T47D (cell line): Measurements from ENCODE around the gene TNIP3.

ENCODE experiments used
- DNase-seq, 2 experiments: peaks; one replicate each; pipeline versions ENCODE4 v3.0.0 to v3.0.0-alpha.2; 2011 to 2012; ENCODE audit warnings: low read depth in 1 of 2, low spot score in 1 of 2
- JUND ChIP-seq: IDR thresholded peaks from 2 replicates; pipeline ENCODE4 v1.6.1; 2012; ENCODE audit warnings: low read depth
- in situ Hi-C: cut with HindIII; loops from 2 replicates; pipeline ENCODE4 v1.10.0; 2016; ENCODE audit warnings: low sequenced_read_pairs, low pct_unique_long_range_greater_than_20kb

The TNIP3 gene

DNA sequence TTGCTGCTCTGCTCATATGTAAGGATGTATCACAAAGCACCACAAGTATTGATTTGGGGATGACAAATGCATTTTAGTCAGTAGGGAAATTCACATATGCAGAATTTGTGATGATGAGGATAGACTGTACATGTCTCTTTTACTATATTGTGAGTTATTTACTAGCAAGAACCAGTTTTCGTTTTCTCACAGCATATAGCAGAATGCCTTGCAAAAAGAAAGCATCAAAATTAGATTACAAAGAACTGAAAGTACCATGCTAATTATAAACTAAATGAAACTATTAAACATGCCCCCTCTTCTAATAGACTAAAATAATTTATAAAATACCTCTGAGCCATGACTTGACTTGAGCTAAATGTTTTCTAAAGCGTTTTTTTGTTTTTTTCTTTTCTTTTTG is 20.1 kb downstream of the TNIP3 start:
- in situ Hi-C loops: no loop called here
- no peak for DNase-seq
- TF ChIP-seq JUND: no peak

DNA sequence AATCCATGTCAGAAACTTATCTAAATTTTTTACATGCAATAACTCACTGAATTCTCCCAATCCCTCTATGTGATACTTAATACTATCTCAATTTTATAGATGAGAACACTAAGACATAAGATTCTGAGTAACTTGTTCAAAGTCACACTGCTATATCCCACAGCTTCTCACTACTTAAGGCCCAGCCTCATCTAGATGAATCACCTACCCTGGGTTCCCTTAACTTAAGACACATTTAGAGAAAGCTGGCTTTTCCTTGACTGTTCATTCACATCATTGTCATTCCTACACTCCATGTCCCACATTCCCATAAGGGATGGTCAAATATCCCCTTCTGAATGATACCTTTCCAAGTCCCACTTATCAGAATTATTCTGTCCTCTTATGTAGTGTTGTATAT is 21.0 kb downstream of the TNIP3 start:
- no peak for TF ChIP-seq JUND
- DNase-seq: no peak
- in situ Hi-C loops: no loop called here

DNA sequence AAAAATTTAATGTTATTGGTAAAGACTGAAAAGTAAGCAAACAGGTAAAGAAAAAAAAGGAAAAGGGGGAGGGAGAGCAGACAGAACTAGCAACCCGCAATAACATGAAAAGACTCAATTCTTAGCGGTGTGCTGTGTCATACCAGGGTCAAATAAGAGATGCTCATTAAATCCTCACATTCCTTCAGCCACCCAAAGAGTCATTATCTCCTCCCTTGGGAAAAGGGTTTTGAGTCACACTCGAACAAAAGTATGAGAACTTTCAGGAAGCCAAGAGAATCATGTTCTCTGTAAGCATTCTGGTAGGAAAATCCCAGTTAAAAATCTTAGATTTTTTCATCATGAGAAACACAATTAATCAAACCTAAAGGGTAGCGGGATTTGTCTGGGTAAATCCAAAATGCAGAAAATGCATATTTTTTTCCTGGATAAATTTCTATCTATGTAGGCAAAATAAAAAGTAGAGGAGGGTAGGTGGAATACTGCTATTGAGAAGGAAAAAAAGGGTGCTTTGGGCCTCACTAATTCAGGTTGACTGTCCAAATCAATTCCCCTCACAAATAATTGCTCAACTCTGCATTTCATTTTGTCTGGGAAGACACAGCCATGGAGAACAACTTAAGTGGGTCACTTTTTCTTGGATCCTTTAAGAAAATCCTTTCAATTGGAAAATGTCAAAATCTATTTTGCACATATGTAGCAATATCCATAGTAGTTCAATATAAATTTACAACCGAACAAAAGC is 23.2 kb downstream of the TNIP3 start:
- in situ Hi-C loops: no loop called here
- no peak for DNase-seq
- no peak for TF ChIP-seq JUND

DNA sequence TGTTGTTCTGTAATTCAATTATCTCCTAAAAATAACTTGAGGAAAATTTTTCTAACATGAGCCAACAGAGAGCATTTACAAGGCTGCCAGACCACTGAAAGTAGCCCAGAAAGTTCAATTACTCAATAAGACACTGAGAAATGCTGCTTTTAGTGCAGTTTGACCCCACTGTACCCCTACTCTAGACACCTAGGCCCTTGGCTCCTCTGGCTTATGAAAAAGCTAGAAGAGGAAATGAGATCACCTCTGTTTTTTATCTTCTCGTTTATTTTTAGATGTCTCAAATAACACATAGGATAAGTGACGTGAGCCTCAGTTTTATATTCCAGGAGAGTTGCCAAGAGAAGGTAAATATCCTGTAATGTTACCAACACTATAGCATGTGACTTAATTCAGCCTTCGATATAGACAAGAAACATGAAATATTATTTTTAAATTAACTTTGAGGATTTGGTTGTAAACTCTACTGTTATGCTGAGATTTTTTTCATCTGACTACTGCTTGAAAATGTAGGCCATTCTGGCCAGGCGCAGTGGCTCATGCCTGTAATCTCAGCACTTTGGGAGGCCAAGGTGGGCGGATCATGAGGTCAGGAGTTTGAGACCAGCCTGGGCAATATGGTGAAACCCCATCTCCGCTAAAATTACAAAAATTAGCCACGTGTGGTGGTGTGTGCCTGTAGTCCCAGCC is 24.4 kb downstream of the TNIP3 start:
- no peak for DNase-seq
- no peak for TF ChIP-seq JUND
- in situ Hi-C loops: no loop called here

DNA sequence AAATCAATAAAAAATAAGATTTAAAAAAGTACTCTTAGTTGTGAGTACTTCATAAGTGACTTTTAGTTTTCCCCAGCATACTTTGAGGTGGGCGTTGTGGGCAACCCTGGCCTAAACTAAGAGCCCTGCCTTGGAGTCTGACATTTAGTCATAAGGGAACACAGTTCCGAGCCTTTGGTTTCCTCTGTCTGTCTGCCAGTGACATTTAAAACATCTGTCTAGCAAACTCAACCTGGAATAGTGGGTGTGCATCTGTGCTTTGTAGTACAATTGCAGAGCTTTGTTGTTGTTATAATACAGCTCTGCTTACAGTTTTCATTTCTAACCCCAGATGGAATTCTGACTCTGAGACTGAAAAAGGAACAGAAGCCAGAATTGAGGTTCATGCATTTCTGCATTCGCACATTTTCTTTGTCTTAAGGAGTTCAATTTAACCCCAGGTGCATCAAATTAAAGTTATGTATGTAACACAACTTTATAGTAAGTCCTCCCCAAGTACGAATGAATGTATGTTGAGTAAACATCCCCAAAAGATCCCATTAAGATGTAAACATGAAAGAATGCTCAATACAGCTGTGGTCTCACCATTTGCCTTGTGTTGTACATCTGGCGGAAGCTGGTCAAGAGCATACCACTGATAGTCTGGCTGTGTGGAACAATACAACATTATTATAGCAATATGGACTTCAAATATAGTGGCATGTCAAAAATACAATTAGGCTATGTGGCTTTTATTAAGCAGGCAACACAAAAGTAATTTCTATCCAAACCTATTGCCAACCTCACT is 25.9 kb downstream of the TNIP3 start:
- in situ Hi-C loops: no loop called here
- no peak for TF ChIP-seq JUND
- no peak for DNase-seq

DNA sequence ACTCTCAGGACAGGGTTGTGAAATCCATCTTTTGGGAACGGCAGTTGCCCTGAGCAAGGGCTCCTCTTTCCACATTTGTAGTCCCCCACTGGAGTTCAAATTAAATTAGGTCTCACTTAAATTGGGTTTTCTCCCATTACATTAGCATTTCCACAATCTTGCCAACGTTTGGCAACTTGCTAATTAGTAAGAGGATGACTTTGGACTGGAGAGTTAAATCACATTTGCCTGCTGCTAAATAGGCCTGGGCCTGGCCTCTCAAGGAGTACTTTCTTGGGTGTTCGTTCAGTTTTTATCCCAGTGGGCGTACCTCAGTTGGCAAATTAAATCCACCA is 33.8 kb downstream of the TNIP3 start:
- no peak for TF ChIP-seq JUND
- DNase-seq: no peak
- in situ Hi-C loops: no loop called here

DNA sequence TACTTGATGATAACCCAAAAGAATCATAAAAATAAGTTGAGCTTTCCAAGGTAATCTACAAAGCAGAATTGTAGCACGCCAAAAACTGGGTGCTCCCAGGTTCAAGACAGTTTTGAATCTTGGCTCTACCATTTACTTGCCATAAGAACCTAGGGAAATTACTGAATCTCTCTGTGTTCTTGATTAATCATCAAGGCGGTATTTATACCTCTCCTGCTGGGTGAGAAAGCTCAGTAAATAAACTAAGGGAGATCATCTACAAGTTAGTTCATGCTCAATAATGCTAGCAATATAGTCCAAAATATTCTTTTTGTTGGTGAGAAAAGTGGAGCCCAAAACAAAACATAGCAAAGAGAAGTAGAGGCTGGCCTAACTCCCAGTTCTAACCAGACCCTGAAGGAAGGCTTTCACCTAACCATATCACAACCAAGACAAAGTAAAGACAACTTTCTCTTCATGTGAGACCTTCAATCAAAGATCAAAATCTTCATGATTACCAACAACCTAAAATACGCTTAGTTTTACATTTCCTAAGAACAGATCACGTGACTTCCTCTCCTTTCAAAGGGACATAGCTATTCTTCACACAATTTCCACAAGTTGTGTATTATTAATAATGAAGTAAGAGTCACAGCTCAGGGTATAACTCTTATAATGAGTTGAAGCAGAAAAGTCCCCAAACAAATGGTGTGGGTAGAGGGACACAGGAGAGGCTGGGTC is 34.4 kb downstream of the TNIP3 start:
- no peak for DNase-seq
- in situ Hi-C loops: no loop called here
- TF ChIP-seq JUND: no peak

DNA sequence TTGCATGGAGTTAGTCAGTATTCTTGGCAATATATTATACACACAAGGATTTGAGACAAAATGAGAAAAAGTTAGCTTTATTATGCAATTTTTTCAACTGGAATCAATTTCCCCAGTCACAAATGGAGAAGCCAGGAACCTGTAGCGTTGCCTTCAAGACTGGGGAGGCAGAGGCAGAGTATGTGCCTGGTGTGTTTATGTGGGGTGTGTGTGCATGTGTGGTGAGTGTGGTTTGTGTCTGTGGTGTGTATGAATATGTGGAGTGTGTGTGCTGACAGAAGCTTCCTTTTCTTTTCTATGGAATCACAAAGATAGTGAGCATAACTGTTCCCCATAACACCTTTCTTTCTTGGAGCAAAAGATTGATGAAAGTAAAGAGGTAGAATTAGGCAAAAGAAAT is 37.0 kb downstream of the TNIP3 start:
- no peak for DNase-seq
- in situ Hi-C loops: no loop called here
- no peak for TF ChIP-seq JUND

DNA sequence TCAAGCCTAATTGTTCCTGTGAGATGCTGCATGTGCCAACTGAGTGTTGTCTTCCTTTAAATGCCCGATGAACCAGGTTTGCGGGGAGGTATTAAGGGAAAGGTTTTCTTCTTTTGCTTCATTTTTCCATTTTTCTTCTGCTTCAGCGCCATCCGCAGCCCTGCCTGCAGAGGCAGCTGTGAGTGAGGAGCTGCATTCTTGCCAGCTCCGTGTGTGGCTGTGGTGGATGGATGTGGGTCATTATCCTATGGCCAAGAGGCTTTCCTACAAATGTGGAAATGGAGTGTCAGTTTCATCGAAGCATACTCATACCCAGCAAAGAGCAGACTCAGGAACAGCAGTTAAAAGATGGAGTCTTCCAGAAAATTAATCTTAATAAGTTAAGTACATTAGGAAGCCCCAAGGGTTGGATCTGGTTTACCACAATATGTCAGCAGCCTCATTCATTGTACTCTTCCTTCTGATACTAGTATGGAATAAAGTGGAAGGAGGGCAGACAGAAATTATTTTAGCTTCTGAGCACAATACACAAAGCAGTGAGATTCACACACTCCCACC is 37.6 kb downstream of the TNIP3 start:
- in situ Hi-C loops: no loop called here
- TF ChIP-seq JUND: no peak
- DNase-seq: no peak

DNA sequence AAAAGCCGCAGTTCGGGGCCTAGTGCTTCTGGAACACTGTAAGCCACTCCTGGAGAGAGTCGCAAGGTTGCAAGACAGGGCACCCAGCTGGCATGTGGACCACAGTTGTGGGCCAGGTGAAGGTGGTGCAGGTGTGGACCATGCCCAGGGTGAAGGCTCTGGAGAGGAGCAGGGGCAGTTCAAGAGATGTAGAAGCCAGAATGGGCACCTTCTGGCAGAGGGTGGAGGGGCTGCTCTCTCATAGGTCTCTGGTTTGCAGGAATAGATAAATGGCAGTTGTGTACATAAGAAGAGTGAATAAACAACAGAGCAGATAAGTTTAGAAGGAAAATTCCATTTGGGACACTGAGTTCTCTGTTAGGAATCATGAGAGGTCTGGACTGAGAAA is 38.6 kb downstream of the TNIP3 start:
- in situ Hi-C loops: no loop called here
- TF ChIP-seq JUND: no peak
- DNase-seq: no peak

DNA sequence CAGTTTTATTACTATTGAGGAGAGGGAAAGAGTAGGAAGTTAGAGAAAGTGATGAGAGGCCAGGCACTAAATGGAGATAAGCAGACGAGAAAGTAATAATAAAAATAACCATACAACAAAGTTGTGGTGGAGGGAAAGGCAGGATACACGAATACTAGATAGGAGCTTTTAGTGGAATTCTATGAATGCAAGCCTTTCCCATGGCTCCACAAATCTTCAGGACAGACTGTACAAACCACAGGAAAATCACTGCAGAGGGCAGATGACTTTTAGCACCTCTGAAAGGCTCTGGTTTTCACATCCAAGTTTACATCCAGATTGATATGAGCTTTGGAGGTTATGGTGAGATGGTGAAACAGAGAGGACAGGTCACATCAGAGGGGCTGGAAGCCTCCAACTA is 41.5 kb downstream of the TNIP3 start:
- in situ Hi-C loops: no loop called here
- no peak for DNase-seq
- no peak for TF ChIP-seq JUND

DNA sequence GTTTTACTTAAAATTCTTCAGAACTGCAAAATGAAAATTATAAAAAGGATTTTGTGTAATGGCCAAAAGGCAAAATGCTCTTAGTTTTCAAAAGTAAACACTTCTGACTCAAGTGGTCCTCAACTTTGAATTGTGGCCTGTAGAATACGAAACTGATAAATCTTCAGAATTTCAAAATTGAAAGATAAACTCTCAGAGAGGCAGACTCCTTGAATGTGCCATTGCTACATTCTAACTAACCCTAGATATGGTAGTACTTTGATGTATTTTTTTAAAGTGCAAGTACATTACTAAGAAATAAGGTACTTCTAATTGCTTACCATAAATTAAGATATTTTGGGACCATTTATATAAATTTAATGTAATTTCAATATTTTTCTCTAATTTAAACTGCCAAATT is 44.4 kb downstream of the TNIP3 start:
- in situ Hi-C loops: no loop called here

More for the DNA sequence above, 44.4 kb downstream of the TNIP3 start:
- no peak for TF ChIP-seq JUND
- DNase-seq: no peak
